22Rv1 (cell line): Measurements from ENCODE around the gene PER2.

ENCODE experiments used
- H3K27ac ChIP-seq: fragments of 450-650 bp; 2 replicates; pipeline ENCODE4 v1.5.1; 2017
- ZFX ChIP-seq: fragments of 450-650 bp; IDR thresholded peaks from 2 replicates; pipeline ENCODE4 v1.6.1; 2017; ENCODE audit warnings: antibody characterized with exemption, borderline replicate concordance
- TF ChIP-seq, protein P1 (sequence below): fragments of 450-650 bp; IDR thresholded peaks from 2 replicates; pipeline ENCODE4 v1.5.1; 2017; ENCODE audit warnings: mild to moderate bottlenecking

The PER2 gene

DNA sequence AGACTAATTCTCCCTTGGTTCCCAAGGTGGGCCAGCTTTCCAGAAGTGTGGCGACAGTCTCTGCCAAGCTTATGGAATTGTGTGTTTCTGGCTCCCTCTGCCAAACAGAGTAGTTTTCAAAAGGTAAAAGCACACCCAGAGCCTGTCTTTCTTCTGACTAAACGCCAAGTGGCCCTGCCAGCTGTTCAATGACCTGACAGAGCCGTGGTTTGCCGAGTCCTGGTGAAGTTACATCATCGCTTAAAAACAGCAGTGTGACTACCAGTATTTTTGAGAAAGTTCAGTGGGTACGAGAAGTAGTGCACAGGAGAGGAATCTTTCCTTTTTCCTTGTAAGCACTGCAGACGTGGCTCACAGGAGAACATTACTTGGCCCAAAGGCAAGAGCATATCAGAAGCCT is 1.9 kb downstream of the PER2 start:
- TF ChIP-seq, protein P1, sequence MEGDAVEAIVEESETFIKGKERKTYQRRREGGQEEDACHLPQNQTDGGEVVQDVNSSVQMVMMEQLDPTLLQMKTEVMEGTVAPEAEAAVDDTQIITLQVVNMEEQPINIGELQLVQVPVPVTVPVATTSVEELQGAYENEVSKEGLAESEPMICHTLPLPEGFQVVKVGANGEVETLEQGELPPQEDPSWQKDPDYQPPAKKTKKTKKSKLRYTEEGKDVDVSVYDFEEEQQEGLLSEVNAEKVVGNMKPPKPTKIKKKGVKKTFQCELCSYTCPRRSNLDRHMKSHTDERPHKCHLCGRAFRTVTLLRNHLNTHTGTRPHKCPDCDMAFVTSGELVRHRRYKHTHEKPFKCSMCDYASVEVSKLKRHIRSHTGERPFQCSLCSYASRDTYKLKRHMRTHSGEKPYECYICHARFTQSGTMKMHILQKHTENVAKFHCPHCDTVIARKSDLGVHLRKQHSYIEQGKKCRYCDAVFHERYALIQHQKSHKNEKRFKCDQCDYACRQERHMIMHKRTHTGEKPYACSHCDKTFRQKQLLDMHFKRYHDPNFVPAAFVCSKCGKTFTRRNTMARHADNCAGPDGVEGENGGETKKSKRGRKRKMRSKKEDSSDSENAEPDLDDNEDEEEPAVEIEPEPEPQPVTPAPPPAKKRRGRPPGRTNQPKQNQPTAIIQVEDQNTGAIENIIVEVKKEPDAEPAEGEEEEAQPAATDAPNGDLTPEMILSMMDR: no peak
- TF ChIP-seq ZFX: no peak
- H3K27ac ChIP-seq: peak overlapping the region; percentile 98

DNA sequence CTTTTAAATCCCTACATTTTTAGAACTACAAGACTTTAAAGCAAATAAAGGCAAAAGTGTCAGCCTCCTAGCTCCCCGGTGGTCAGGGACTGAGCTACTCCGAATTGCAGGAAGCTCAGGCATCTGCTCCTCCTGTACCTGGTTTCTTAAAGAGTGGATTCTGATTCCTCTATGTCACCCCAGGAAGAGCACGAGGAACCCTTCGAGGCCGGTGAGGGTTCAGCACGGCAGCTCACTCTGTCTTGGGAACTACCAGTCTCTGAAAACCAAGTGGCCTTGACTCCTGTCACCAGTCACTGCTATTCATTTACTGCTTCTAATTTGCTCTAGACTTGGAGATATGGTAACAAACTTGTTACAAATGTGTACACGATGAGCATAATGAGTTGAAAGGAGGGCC is 2.3 kb downstream of the PER2 start:
- TF ChIP-seq ZFX: no peak
- TF ChIP-seq, protein P1: no peak

DNA sequence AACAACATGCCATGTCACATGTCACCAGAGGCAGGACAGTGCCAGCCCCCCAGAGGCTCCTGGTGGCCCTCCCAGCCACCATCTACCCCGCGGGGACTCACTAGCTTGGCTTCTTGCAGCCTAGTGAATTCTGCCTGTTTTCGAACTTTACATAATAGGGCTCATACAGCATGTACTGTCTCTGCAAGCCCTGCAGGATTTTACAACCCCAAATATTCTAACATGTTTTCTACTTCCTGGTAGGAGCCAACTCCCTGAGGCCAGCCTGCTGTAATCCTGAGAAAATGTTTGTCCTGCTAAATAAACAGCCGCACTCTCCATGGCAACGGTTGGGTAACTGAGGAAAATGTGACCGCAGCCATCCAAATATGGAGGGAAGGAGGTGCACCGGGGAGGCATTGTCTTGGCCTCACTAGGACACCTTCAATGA is 2.7 kb downstream of the PER2 start:
- H3K27ac ChIP-seq: peak overlapping the region; percentile 98
- TF ChIP-seq, protein P1: no peak
- no peak for TF ChIP-seq ZFX

More for the DNA sequence above, 2.3 kb downstream of the PER2 start:
- peak overlapping the region; percentile 98 for H3K27ac ChIP-seq

DNA sequence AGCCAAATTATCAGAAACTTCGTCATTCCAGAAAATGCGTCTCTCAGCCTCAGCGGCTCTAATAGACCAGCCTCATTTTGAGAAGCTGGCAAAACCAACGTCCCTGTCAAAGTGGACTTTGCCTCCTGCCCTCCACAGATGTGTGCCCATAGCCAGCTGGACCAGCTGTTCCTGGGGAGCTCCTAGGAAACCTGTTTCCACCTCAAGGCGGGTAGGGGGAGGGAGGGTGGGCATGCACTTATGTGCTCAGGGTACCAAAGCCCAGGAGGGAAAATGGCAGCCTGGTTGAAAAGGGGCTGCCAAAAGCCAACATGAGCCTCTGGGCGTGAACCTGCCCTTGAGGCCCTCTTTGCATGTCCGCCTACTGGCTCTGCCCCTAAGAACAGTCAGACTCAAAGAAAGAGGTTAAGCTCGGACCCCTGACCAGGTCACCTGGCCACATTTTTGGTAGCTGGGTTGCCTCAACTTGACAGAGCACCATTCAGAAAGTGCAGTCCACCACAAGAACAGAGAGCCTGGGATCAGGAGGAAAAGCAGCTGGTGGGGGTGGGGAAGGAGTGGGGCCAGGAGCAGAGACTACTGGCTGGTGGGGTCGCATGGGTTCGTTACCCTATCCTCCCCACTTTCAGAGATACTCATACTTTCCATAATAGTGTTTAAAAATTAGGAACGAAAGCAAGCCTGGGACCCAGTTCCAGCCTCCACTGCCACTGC is 3.5 kb downstream of the PER2 start:
- H3K27ac ChIP-seq: peak overlapping the region; percentile 98
- TF ChIP-seq, protein P1: no peak
- no peak for TF ChIP-seq ZFX

DNA sequence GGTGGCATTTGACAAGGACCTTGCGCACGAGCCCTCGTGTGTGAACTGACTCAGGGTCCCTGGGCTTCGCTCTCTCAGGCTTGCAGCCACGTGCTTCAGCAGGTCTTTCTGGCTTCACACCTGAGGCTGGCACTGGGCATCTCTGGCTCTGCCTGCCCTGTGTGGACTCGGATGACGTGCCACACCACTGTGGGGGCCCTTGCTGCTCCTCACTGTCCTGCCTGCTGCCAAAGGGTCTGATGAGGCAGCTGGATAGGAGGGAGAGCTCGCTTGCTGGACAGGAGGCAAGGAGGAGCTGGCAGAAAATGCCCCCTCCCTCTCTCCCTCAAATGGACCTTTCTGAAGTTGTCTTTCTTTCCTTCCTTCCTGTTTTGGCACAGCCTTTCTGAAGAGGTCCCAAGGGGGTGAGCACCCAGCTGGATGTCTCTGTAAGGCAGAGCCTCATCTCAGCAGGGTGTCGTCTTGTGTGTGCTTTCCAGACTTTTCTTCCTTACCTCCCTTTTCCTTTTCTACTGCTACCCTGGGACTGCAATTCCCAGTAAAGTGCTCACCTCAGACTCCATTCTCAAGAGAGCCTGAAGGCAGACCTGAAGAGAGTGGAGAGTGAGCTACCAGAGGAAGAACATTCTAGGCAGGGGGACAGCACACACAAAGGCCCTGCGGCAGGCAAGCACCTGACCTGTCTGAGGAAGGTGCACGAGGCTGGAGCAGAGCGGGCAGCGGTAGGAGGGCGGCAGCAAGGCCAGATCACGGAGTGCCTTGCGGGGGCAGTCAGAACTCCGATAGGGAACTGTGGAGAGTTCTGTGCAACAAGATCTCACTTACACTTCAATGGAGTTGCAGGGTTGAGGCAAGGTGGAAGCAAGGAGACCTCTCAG is 5.3 kb downstream of the PER2 start:
- TF ChIP-seq, protein P1: no peak
- TF ChIP-seq ZFX: no peak
- H3K27ac ChIP-seq: no peak overlapping the region

DNA sequence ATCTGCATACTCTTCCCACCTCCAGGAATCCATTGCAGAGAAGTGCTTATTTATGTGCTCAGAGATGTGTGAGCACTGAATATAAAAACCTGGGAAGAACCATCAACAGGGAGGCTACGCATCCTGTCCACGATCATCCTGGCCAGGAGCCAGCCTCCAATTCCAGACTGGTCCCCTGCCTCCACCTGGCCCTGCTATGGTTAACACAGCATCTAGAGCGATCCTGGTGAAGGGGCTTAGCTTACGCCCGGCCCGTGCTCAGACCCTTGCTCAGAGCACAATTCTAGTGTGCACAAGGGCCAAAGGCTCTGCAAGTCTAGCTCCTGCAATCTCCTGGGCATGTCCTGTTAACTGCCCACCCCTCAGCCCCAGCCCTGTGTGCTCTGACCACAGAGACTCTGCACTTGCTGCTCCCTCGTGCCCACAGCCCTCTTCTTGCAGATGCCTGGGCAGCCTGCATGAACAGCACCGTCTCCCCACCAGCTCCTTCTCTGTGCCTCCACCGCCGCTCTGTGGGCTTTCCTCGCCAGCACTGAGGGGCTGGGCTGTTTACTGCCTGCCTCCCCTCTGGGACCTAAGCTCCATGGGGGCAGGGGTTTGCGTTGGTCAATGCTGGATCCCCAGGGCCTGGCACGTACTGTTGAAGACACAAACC is 6.5 kb downstream of the PER2 start:
- H3K27ac ChIP-seq: peak overlapping the region; percentile 58
- no peak for TF ChIP-seq ZFX
- TF ChIP-seq, protein P1: no peak
